ENCODE results near the gene GRK5. TPM values are rescaled to one million over a fixed set of nuclear protein-coding genes. Genes with fewer than 3 reads are reported as not detected.

GRK5 gene
- total RNA-seq, 1 donor from 2014 or later, result 163 TPM

DNA sequence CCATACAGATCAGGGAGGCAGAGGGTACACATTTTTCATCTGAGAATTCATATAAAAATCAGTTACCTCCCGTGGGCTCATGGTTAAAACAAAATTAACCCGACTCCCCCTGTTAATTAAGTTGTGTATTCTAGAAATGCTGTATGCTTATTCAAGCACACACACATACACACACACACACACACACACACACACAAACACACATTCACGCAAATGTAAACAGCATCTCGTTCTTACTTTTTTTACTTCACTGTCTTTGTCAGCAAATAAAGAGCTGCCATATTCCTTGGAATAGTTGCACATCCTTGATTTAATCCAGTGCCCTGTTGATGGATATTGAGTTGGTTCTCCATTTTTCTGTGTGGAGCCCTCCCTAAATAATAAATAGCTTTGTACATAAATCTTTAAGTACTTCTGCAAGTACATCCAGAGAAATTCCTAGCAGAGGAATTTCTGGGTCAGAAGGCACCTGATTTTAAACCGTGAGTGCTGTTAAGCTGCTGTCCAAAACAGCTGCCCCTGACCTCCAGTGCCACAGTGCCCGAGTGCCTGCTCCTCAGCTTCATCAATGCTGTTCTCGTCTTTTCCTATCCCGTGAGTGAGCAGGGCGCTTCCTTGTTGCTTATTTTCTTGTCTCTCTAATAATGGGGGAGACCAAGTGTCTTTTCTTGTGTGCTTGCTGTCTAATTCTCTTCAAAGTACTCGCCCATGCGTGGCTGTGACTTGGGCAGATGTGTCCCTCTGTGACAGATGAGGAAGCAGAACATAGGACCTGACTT, 217.9 kb downstream of the GRK5 start:
- Mint-ChIP-seq H3K27ac (ENCODE audit: unreplicated experiment) (peak overlapping the region; percentile 80), H3K27me3 (ENCODE audit: unreplicated experiment) (peaks cover 37% of the 10 kb centered on the region), H3K9me3 (ENCODE audit: unreplicated experiment) (no peaks in the 10 kb centered on the region), H3K4me3 (ENCODE audit: unreplicated experiment) (peak overlapping the region; percentile 60), H3K36me3 (ENCODE audit: low read depth, unreplicated experiment) (peaks cover 32% of the 10 kb centered on the region), H3K4me1 (ENCODE audit: unreplicated experiment) (peaks cover 10% of the 10 kb centered on the region)
- no peak for TF ChIP-seq CTCF (IDR thresholded peaks at IDR 0.05; ENCODE audit: unreplicated experiment)
- no peak for DNase-seq (ENCODE audit: low spot score)

GRCh38 chr10:119425881-119426170, 218.5 kb downstream of the GRK5 start:
- no peak for DNase-seq (ENCODE audit: low spot score)
- Mint-ChIP-seq H3K9me3 (ENCODE audit: unreplicated experiment) (no peaks in the 10 kb centered on the region), H3K27ac (ENCODE audit: unreplicated experiment) (no peak overlapping the region), H3K4me3 (ENCODE audit: unreplicated experiment) (peak overlapping the region; percentile 7), H3K36me3 (ENCODE audit: low read depth, unreplicated experiment) (peaks cover 37% of the 10 kb centered on the region), H3K4me1 (ENCODE audit: unreplicated experiment) (peaks cover 9% of the 10 kb centered on the region), H3K27me3 (ENCODE audit: unreplicated experiment) (peaks cover 41% of the 10 kb centered on the region)
- TF ChIP-seq CTCF (IDR thresholded peaks at IDR 0.05; ENCODE audit: unreplicated experiment), result no peak

GRCh38 chr10:119426699-119427098, 219.3 kb downstream of the GRK5 start:
- TF ChIP-seq CTCF (IDR thresholded peaks at IDR 0.05; ENCODE audit: unreplicated experiment), result no peak
- DNase-seq (ENCODE audit: low spot score), result no peak
- Mint-ChIP-seq H3K27me3 (ENCODE audit: unreplicated experiment) (peaks cover 34% of the 10 kb centered on the region), H3K36me3 (ENCODE audit: low read depth, unreplicated experiment) (peaks cover 34% of the 10 kb centered on the region), H3K4me3 (ENCODE audit: unreplicated experiment) (no peak overlapping the region), H3K4me1 (ENCODE audit: unreplicated experiment) (peaks cover 7% of the 10 kb centered on the region), H3K27ac (ENCODE audit: unreplicated experiment) (no peak overlapping the region), H3K9me3 (ENCODE audit: unreplicated experiment) (no peaks in the 10 kb centered on the region)

- Mint-ChIP-seq H3K36me3 (ENCODE audit: low read depth, unreplicated experiment) (peaks cover 40% of the 10 kb centered on the region), H3K4me1 (ENCODE audit: unreplicated experiment) (peaks cover 7% of the 10 kb centered on the region), H3K4me3 (ENCODE audit: unreplicated experiment) (no peak overlapping the region), H3K27me3 (ENCODE audit: unreplicated experiment) (peaks cover 35% of the 10 kb centered on the region), H3K27ac (ENCODE audit: unreplicated experiment) (no peak overlapping the region), H3K9me3 (ENCODE audit: unreplicated experiment) (no peaks in the 10 kb centered on the region)
- DNase-seq (ENCODE audit: low spot score), result no peak
- TF ChIP-seq CTCF (IDR thresholded peaks at IDR 0.05; ENCODE audit: unreplicated experiment), result no peak
These were observed 220.0 kb downstream of the GRK5 start for GRCh38 chr10:119427263-119427864.

- TF ChIP-seq CTCF (IDR thresholded peaks at IDR 0.05; ENCODE audit: unreplicated experiment), result no peak
- Mint-ChIP-seq H3K36me3 (ENCODE audit: low read depth, unreplicated experiment) (peaks cover 50% of the 10 kb centered on the region), H3K27ac (ENCODE audit: unreplicated experiment) (no peak overlapping the region), H3K4me3 (ENCODE audit: unreplicated experiment) (peak overlapping the region; percentile 27), H3K4me1 (ENCODE audit: unreplicated experiment) (peaks cover 7% of the 10 kb centered on the region), H3K9me3 (ENCODE audit: unreplicated experiment) (peaks cover 2% of the 10 kb centered on the region), H3K27me3 (ENCODE audit: unreplicated experiment) (peaks cover 38% of the 10 kb centered on the region)
- DNase-seq (ENCODE audit: low spot score), result no peak
These were observed 221.4 kb downstream of the GRK5 start for GRCh38 chr10:119428789-119429188.

Measured in endothelial cell (in vitro differentiated cells).